ENCODE measurements around the gene OPA3.

OPA3 gene

GRCh38 chr19:45564131-45564780 lies 20.3 kb downstream of the OPA3 start:
- H3K4me3 Mint-ChIP-seq: no peak overlapping the region
- no peak for TF ChIP-seq CTCF (IDR thresholded peaks at IDR 0.05)
- peaks cover 19% of the 10 kb centered on the region for H3K4me1 Mint-ChIP-seq
- no peaks in the 10 kb centered on the region for H3K27me3 Mint-ChIP-seq (ENCODE audit: low read depth, poor library complexity)
- H3K36me3 Mint-ChIP-seq (ENCODE audit: low read depth): peaks cover 5% of the 10 kb centered on the region
- no peak overlapping the region for H3K27ac Mint-ChIP-seq
- DNase-seq: no peak
- no peaks in the 10 kb centered on the region for H3K9me3 Mint-ChIP-seq

- H3K27me3 Mint-ChIP-seq (ENCODE audit: low read depth, poor library complexity): peaks cover 3% of the 10 kb centered on the region
- TF ChIP-seq CTCF (IDR thresholded peaks at IDR 0.05): no peak
- no peaks in the 10 kb centered on the region for H3K9me3 Mint-ChIP-seq
- H3K27ac Mint-ChIP-seq: peak overlapping the region; percentile 89
- H3K4me3 Mint-ChIP-seq: no peak overlapping the region
- no peak for DNase-seq
- peaks cover 5% of the 10 kb centered on the region for H3K36me3 Mint-ChIP-seq (ENCODE audit: low read depth)
- H3K4me1 Mint-ChIP-seq: peaks cover 18% of the 10 kb centered on the region
Measured at GRCh38 chr19:45560686-45561085, 23.9 kb downstream of the OPA3 start.

- Mint-ChIP-seq H3K27me3 (ENCODE audit: low read depth, poor library complexity) (peaks cover 3% of the 10 kb centered on the region), H3K27ac (peak overlapping the region; percentile 34), H3K4me1 (peaks cover 18% of the 10 kb centered on the region), H3K4me3 (no peak overlapping the region), H3K36me3 (ENCODE audit: low read depth) (peaks cover 5% of the 10 kb centered on the region), H3K9me3 (no peaks in the 10 kb centered on the region)
- no peak for TF ChIP-seq CTCF (IDR thresholded peaks at IDR 0.05)
- no peak for DNase-seq
Measured at GRCh38 chr19:45560038-45560437, 24.6 kb downstream of the OPA3 start.

GRCh38 chr19:45558399-45558878 lies 26.2 kb downstream of the OPA3 start:
- Mint-ChIP-seq H3K27me3 (ENCODE audit: low read depth, poor library complexity) (peaks cover 11% of the 10 kb centered on the region), H3K36me3 (ENCODE audit: low read depth) (peaks cover 5% of the 10 kb centered on the region), H3K4me3 (no peak overlapping the region), H3K27ac (no peak overlapping the region), H3K9me3 (no peaks in the 10 kb centered on the region), H3K4me1 (peaks cover 18% of the 10 kb centered on the region)
- peak; percentile 60 for DNase-seq
- TF ChIP-seq CTCF (IDR thresholded peaks at IDR 0.05): peak; percentile 66

GRCh38 chr19:45556835-45557234 lies 27.8 kb downstream of the OPA3 start:
- Mint-ChIP-seq H3K27ac (peak overlapping the region; percentile 44), H3K36me3 (ENCODE audit: low read depth) (peaks cover 12% of the 10 kb centered on the region), H3K9me3 (no peaks in the 10 kb centered on the region), H3K27me3 (ENCODE audit: low read depth, poor library complexity) (peaks cover 16% of the 10 kb centered on the region), H3K4me3 (no peak overlapping the region), H3K4me1 (peaks cover 21% of the 10 kb centered on the region)
- no peak for DNase-seq
- no peak for TF ChIP-seq CTCF (IDR thresholded peaks at IDR 0.05)

GRCh38 chr19:45554481-45554880 lies 30.1 kb downstream of the OPA3 start:
- Mint-ChIP-seq H3K4me3 (no peak overlapping the region), H3K27ac (no peak overlapping the region), H3K4me1 (peaks cover 17% of the 10 kb centered on the region), H3K9me3 (no peaks in the 10 kb centered on the region), H3K27me3 (ENCODE audit: low read depth, poor library complexity) (peaks cover 21% of the 10 kb centered on the region), H3K36me3 (ENCODE audit: low read depth) (peaks cover 14% of the 10 kb centered on the region)
- no peak for DNase-seq
- TF ChIP-seq CTCF (IDR thresholded peaks at IDR 0.05): no peak
